Measurements from ENCODE around the gene POU6F2.

DNA sequence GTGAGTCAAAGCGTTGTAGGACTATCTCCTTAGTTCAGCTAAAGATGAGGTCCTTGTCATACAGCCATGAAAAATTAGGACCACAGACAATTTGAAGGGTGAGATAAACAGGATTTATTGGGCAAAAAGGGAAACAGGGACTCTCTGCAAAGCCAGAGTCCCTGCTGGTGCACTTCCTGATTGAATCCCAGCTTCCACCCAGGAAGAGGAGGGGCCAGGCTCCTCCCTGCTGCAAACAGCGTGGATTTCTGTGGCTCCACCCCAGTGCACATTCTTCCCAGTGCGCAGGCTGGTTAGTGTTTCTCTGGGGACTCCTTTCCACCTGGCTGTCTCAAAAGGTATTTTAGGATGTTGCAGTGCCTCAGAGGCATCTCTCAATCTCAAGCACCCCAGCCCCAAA lies 423.1 kb downstream of the POU6F2 start:
- TF ChIP-seq, protein P1, sequence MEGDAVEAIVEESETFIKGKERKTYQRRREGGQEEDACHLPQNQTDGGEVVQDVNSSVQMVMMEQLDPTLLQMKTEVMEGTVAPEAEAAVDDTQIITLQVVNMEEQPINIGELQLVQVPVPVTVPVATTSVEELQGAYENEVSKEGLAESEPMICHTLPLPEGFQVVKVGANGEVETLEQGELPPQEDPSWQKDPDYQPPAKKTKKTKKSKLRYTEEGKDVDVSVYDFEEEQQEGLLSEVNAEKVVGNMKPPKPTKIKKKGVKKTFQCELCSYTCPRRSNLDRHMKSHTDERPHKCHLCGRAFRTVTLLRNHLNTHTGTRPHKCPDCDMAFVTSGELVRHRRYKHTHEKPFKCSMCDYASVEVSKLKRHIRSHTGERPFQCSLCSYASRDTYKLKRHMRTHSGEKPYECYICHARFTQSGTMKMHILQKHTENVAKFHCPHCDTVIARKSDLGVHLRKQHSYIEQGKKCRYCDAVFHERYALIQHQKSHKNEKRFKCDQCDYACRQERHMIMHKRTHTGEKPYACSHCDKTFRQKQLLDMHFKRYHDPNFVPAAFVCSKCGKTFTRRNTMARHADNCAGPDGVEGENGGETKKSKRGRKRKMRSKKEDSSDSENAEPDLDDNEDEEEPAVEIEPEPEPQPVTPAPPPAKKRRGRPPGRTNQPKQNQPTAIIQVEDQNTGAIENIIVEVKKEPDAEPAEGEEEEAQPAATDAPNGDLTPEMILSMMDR (IDR thresholded peaks at IDR 0.05): no peak
- no peak for TF ChIP-seq KDM1A (IDR thresholded peaks at IDR 0.05; ENCODE audit: low read depth)
- TF ChIP-seq JUNB (IDR thresholded peaks at IDR 0.05): no peak
- no peak for TF ChIP-seq CHD4 (IDR thresholded peaks at IDR 0.05; ENCODE audit: borderline replicate concordance)
- TF ChIP-seq POLR2A (IDR thresholded peaks at IDR 0.05; ENCODE audit: low read length): no peak
- no peak for TF ChIP-seq RFX5 (IDR thresholded peaks at IDR 0.05)
- TF ChIP-seq RAD21 (conservative IDR thresholded peaks at IDR 0.05 in 1 of 2, IDR thresholded peaks at IDR 0.05 in 1 of 2): no peak
